ENCODE measurements around the gene FOXS1.

FOXS1 gene

GRCh38 chr20:31845300-31845863 is at the start of gene FOXS1:
Gene FOXS1 (minus strand): TSS chr20:31845604. CDS start chr20:31845542, 62 bp downstream.
- DNase-seq: no peak

- DNase-seq: no peak
These were observed 45.2 kb upstream of the FOXS1 start for GRCh38 chr20:31890646-31891045.

GRCh38 chr20:31883829-31884228 is 38.4 kb upstream of the FOXS1 start:
- DNase-seq: no peak

- no peak for DNase-seq
These were observed 36.5 kb upstream of the FOXS1 start for GRCh38 chr20:31881945-31882344.

GRCh38 chr20:31879143-31879987 is 34.0 kb upstream of the FOXS1 start:
- peak; percentile 88 for DNase-seq

GRCh38 chr20:31877684-31878083 is 32.3 kb upstream of the FOXS1 start:
- no peak for DNase-seq

GRCh38 chr20:31875671-31876070 is 30.3 kb upstream of the FOXS1 start:
- no peak for DNase-seq

- no peak for DNase-seq
These were observed 27.0 kb upstream of the FOXS1 start for GRCh38 chr20:31872406-31872805.

GRCh38 chr20:31871618-31871954 is 26.2 kb upstream of the FOXS1 start:
- DNase-seq: no peak

GRCh38 chr20:31870726-31871617 is 25.6 kb upstream of the FOXS1 start:
- DNase-seq: no peak

- no peak for DNase-seq
These were observed 24.7 kb upstream of the FOXS1 start, which contains the start of the genes DUSP15 and TTLL9 for GRCh38 chr20:31869942-31870725. Gene DUSP15 (minus strand): TSS chr20:31870527. CDS start chr20:31870337, 190 bp downstream. Gene TTLL9 (plus strand): TSS chr20:31870634. CDS start chr20:31871127, 493 bp downstream.

- DNase-seq: no peak
These were observed 24.2 kb upstream of the FOXS1 start for GRCh38 chr20:31869673-31869941.

GRCh38 chr20:31868853-31869672 is 23.7 kb upstream of the FOXS1 start:
- DNase-seq: no peak

GRCh38 chr20:31866221-31866620 is 20.8 kb upstream of the FOXS1 start:
- DNase-seq: no peak

- DNase-seq: no peak
These were observed 19.4 kb upstream of the FOXS1 start for GRCh38 chr20:31864521-31865400.

GRCh38 chr20:31863296-31864085 is 18.1 kb upstream of the FOXS1 start:
- no peak for DNase-seq

GRCh38 chr20:31862506-31862905 is 17.1 kb upstream of the FOXS1 start:
- DNase-seq: no peak

GRCh38 chr20:31862157-31862470 is 16.7 kb upstream of the FOXS1 start:
- DNase-seq: no peak

GRCh38 chr20:31861385-31862156 is 16.2 kb upstream of the FOXS1 start:
- peak; percentile 76 for DNase-seq

- DNase-seq: no peak
These were observed 15.7 kb upstream of the FOXS1 start for GRCh38 chr20:31861135-31861384.

Measured in stimulated activated CD8-positive, alpha-beta memory T cell treated with anti-CD3 and anti-CD28 coated beads, Interleukin-4, amount 100 ng/mL, for 48 hours (primary cell).